GM21526 (cell line): Measurements from ENCODE around the gene RBPJL.
"Not testable (repeated sequence)": the region's sequence is repeated elsewhere in the genome, so short reads cannot be mapped to it uniquely, and the experiment has no call there.

Source experiments
- ATAC-seq: cut with Tn5 transposase; IDR thresholded peaks from one replicate; pipeline ENCODE4 v1.9.1; 2021; ENCODE audit warnings: moderate library complexity; ENCODE audit not compliant: unreplicated experiment, low FRiP score

The RBPJL gene

GRCh38 chr20:45341579-45341938 is 34.9 kb downstream of the RBPJL start:
- ATAC-seq, result no peak

GRCh38 chr20:45341939-45342854 is 35.6 kb downstream of the RBPJL start:
- no peak for ATAC-seq

- no peak for ATAC-seq
These were observed 36.4 kb downstream of the RBPJL start for GRCh38 chr20:45342855-45343531.

GRCh38 chr20:45343532-45344167 is 37.0 kb downstream of the RBPJL start:
- no peak for ATAC-seq

GRCh38 chr20:45344168-45344860 is 37.7 kb downstream of the RBPJL start:
- no peak for ATAC-seq

- no peak for ATAC-seq
These were observed 38.7 kb downstream of the RBPJL start for GRCh38 chr20:45345104-45345936.

GRCh38 chr20:45346291-45346718 is 39.7 kb downstream of the RBPJL start:
- no peak for ATAC-seq

- ATAC-seq, result no peak
These were observed 40.2 kb downstream of the RBPJL start for GRCh38 chr20:45346851-45347250.

- no peak for ATAC-seq
These were observed 40.8 kb downstream of the RBPJL start for GRCh38 chr20:45347297-45347935.

GRCh38 chr20:45347936-45348778 is 41.5 kb downstream of the RBPJL start, which contains the start of gene SDC4:
TSS of gene SDC4 (minus strand) at chr20:45348424. CDS start at chr20:45348384, 40 bp downstream.
- no peak for ATAC-seq

- no peak for ATAC-seq
These were observed 43.6 kb downstream of the RBPJL start for GRCh38 chr20:45350217-45350616.

- ATAC-seq, result not testable (repeated sequence)
These were observed 44.2 kb downstream of the RBPJL start for GRCh38 chr20:45350795-45351194.

GRCh38 chr20:45352729-45353128 is 46.1 kb downstream of the RBPJL start:
- ATAC-seq, result no peak

GRCh38 chr20:45353746-45354145 is 47.1 kb downstream of the RBPJL start:
- ATAC-seq, result no peak

- ATAC-seq, result no peak
These were observed 48.0 kb downstream of the RBPJL start for GRCh38 chr20:45354423-45355208.

GRCh38 chr20:45355209-45356084 is 48.8 kb downstream of the RBPJL start:
- no peak for ATAC-seq
